ENCODE measurements around the gene CHAT.

CHAT gene

GRCh38 chr10:49690698-49691356, 77.0 kb downstream of the CHAT start:
- DNase-seq: no peak

DNA sequence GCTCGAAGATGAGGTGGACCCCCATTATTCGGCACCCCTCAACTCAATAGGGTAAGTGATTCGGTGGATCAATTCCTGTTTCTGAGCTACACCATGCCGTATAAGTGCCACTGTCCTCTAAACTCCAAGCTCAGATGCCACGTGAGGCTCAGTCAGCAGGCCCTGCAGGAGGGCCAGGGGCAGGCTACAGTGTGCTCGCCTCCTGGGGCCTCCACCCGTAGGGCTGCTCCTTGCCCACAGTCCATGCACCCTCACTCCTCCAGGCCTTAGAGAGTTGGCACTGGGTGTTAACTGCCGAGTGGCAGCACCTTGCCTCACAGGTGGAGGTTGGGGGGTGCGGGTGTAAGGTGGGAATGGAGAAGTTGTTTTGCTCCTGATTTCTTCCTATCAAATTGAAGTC, 77.8 kb downstream of the CHAT start:
- DNase-seq: no peak

- DNase-seq: no peak
Observed at GRCh38 chr10:49694466-49694865, 80.6 kb downstream of the CHAT start.

DNA sequence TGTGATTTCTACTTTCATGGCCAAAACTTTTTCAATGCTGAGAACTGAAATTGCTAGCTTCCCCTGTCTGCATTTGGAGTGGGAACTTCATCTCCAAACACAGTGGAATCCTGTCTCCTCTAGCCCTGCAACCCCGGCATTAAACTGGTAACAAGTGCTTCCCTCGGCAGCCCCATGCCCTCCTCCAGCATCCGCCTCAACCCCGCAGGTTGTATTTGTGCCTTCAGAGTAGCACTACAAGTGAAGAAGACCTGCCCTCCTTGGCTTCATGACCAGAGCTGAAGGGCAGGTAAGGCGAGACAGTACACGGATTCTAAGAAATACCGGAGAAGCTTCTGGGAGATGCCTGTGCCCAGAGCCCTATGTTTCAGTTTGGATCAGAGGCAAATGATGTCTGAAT, 82.5 kb downstream of the CHAT start:
- no peak for DNase-seq

GRCh38 chr10:49698679-49699078, 84.8 kb downstream of the CHAT start:
- no peak for DNase-seq

GRCh38 chr10:49700211-49700610, 86.4 kb downstream of the CHAT start:
- no peak for DNase-seq

DNA sequence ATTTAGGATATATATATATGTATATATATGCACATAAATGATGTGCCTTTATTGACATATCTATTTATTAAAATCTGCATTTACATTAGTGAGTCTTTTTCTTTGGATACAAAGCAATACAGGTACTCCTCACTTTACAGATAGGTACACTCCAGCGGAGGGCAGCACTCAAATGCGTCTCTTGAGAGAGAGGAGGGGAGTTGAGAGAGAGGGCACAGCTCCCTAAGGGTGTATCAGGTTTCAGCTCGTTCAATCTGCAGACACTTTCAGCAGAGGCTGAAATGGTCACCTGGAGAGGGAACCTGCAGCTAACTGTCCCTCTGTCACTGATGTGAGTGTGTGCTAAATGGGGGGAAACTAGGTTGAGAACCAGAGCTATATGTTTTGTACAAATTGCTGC, 87.2 kb downstream of the CHAT start:
- peak; percentile 1 for DNase-seq

GRCh38 chr10:49707585-49707984, 93.7 kb downstream of the CHAT start:
- DNase-seq: no peak

DNA sequence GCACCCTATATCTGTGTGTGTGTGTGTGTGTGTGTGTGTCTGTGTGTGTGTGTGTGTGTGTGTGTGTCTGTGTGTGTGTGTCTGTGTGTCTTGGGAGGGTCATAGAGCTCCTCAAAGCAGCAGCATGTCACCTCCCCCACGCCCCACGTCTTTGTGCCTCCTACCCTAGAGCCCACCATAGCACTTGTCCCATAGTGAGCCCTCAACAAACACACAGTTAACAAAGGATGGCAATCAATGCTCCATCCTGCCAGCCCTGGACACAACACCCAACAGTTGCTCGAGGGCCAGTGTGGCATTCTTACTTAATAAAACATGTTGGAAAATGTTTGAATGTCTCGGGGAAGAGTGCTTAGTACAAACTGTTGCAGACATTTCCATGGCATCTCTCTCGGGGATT, 96.1 kb downstream of the CHAT start:
- no peak for DNase-seq

- DNase-seq: no peak
Observed at GRCh38 chr10:49710966-49711365, 97.1 kb downstream of the CHAT start.

DNA sequence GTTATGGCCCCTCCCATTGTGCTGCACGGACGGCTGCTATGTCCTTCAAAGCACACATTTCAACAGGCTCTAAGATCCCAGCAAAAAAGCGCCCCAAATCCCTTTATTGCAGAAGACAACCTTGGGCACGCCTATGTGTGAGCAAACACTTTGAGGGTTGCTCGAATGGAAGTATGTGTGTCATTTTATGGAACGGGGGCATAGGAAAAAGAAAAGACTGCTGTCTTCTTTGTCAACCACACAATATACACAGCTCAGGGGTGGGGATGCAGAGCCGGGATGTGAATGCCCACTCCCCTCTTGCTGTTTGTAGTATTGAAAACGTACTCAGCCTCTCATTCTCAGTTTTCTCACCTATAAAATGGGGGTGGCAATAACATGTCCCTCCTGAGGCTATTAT, 97.6 kb downstream of the CHAT start:
- DNase-seq: no peak

DNA sequence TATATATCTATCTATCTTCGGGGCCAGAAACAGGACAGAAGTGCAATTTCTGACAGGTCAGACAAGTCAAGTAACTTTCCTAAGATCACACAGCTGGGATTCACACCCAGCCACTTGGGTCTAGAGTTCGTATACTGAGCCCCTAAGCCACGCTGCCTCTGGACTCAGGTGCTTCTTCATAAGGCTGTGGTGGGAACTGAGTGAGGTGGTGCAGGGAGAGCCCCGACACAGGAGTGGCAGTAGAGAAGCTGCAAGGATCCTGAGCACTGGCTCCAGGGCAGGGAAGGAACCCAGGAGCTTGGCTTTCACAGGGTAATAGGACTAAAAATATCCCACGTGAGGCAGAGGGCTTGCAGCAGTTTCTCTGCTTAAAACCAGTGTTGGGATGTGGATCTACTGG, 99.4 kb downstream of the CHAT start:
- no peak for DNase-seq
